Activated CD4-positive, alpha-beta T cell treated with anti-CD3 and anti-CD28 coated beads, Interleukin-2, amount 50 U/mL, for 48 hours (primary cell): ENCODE data around the gene VWA5B1.

Experiments used
- DNase-seq, 2 experiments: peaks; one replicate each; pipeline ENCODE4 v3.0.0-alpha.2; 2020

Gene VWA5B1

GRCh38 chr1:20400341-20401177, 109.9 kb downstream of the VWA5B1 start:
- DNase-seq, result no peak

- DNase-seq, result no peak
These were observed 110.8 kb downstream of the VWA5B1 start for GRCh38 chr1:20401405-20402010.

GRCh38 chr1:20402585-20403422, 112.1 kb downstream of the VWA5B1 start:
- DNase-seq, result no peak

GRCh38 chr1:20403423-20404145, 112.9 kb downstream of the VWA5B1 start:
- no peak for DNase-seq

- DNase-seq, result no peak
These were observed 113.8 kb downstream of the VWA5B1 start for GRCh38 chr1:20404466-20404865.
